HG03196 (cell line): Measurements from ENCODE around the gene KCNQ1.

Experiments used
- ATAC-seq: cut with Tn5 transposase; IDR thresholded peaks from one replicate; pipeline ENCODE4 v1.9.1; 2021; ENCODE audit not compliant: unreplicated experiment

KCNQ1 gene

GRCh38 chr11:2787816-2788167 lies 343.0 kb downstream of the KCNQ1 start:
- ATAC-seq = no peak

GRCh38 chr11:2788168-2789071 lies 343.6 kb downstream of the KCNQ1 start:
- ATAC-seq = no peak

- ATAC-seq = no peak
Observed at GRCh38 chr11:2789331-2789730, 344.5 kb downstream of the KCNQ1 start.

GRCh38 chr11:2789791-2790567 lies 345.2 kb downstream of the KCNQ1 start:
- no peak for ATAC-seq

GRCh38 chr11:2790568-2790921 lies 345.7 kb downstream of the KCNQ1 start:
- no peak for ATAC-seq

GRCh38 chr11:2791139-2791520 lies 346.3 kb downstream of the KCNQ1 start:
- ATAC-seq = no peak

GRCh38 chr11:2791521-2792380 lies 346.9 kb downstream of the KCNQ1 start:
- ATAC-seq = no peak

- ATAC-seq = no peak
Observed at GRCh38 chr11:2792381-2793250, 347.8 kb downstream of the KCNQ1 start.

- ATAC-seq = no peak
Observed at GRCh38 chr11:2793701-2794045, 348.9 kb downstream of the KCNQ1 start.

- ATAC-seq = no peak
Observed at GRCh38 chr11:2794046-2794967, 349.5 kb downstream of the KCNQ1 start.

- no peak for ATAC-seq
Observed at GRCh38 chr11:2794968-2795322, 350.1 kb downstream of the KCNQ1 start.

GRCh38 chr11:2795491-2795991 lies 350.7 kb downstream of the KCNQ1 start:
- ATAC-seq = no peak

GRCh38 chr11:2796091-2796490 lies 351.3 kb downstream of the KCNQ1 start:
- no peak for ATAC-seq

GRCh38 chr11:2796508-2797113 lies 351.8 kb downstream of the KCNQ1 start:
- no peak for ATAC-seq

GRCh38 chr11:2797121-2797711 lies 352.4 kb downstream of the KCNQ1 start:
- no peak for ATAC-seq

GRCh38 chr11:2797741-2798361 lies 353.0 kb downstream of the KCNQ1 start:
- ATAC-seq = no peak

GRCh38 chr11:2798951-2799761 lies 354.3 kb downstream of the KCNQ1 start:
- ATAC-seq = no peak
